Measurements from ENCODE around the gene DPP6.

The DPP6 gene

DNA sequence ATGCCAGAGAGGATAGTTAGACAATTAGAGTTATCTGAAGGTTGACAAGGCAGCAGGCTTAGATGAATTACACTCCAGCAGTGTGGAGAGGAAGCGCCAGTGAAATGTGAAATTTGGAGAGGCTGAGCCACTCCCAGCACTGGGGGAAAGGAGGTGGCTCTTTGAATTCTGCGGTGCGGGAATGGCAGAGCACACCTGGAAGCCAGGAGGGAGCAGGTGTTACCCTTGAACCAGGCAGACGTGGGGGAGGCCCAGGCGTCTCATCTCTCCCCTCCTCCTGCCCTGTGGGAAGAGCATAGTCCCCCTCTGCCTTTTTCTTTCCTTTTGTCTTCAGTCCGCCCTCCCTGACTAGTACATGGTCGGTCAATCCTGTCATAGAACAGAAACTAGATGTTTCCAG, 203.1 kb downstream of the DPP6 start:
- DNase-seq: no peak

DNA sequence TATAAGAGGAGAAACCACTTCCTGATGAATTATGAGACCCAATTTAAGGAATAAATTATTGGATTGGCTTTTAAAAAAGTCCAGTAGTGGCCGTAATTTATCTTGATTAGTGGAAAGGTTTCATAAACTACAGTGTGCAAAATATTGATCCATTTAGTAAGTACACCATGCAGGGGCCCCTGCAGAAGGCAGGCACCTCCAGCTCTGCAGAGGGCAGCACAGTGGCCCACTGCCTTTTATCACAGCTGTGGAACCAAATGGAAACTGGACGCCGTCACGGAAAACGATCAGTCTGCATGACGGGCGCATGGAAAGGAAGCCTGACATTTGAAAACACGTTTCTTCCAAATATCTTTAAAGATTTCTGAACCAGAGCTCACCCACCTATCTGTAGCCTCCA, 204.0 kb downstream of the DPP6 start:
- DNase-seq: no peak

DNA sequence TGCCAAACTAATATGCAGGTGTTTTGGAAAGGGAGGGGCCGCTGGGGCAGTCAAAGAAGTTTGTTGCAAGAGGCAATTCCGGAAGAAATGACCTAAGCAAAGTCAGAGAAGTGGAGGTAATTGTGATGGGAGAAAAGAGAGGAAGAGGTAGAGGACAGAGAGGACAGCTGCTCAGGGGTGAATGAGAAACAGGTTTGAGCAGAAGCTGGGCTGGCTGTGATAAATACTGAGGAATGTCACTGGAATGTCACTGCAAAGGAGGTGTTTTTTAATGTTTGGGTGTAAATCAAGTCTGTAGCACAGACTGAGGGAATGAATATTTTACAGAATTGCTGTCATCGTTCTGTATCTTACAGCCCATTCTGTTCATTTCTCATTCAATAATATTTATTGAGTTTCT, 207.2 kb downstream of the DPP6 start:
- DNase-seq: no peak

DNA sequence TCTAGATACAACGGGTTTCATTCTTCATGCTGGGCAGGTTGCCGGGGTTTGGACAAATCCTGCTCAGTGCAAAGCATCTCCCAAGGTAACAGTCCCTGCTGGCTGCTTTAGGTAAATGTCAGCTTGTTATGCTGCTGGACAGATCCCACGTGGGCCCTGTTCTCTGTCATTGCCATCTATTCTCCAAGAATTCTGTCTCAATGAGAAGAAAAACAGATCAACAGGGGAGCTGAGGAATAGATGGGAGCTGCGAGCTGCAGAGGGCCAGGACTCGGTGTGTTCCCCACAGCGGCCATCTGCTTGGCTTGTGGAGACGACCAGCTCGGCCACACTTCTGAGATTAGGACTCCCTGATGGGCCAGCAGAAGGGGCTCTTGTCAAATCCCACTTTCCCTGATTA, 235.2 kb downstream of the DPP6 start:
- DNase-seq: no peak

DNA sequence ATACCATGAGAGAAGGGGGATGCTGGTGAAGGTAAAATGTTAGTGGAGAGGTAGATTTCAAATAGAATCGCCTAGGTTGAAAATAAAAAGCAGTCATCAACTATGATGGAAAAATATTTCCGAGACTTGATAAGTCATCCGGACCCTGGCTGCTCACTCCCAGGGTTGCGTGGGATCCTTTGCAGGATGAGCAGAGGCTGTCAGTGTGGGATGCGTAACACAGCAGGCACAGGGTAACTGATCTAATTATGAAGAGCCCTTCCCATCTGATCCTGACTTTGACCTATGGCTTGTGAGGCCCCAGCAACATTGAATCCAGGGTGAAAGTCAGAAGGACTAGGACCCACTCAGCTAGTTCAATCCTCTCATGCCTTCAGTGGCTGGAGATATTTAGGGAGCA, 236.9 kb downstream of the DPP6 start:
- no peak for DNase-seq

DNA sequence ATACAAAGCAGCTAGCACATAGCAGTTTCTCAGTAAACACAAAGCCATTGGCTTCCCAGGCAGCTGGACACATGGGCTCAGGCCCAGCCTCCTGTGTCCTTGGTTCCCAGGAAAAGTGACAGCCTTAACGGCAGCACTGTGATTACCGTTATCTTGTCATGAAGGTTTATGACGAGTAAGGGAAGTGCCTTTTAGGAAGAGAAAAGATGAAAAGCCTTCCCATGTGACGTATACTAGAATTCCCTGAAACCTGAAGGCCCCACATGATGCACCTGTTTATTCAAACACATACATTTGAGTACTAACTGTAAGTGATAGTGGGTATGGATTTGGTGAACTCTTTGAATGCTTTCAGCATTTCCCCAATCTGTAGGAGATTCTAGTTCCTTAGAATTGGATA, 244.2 kb downstream of the DPP6 start:
- DNase-seq: no peak

DNA sequence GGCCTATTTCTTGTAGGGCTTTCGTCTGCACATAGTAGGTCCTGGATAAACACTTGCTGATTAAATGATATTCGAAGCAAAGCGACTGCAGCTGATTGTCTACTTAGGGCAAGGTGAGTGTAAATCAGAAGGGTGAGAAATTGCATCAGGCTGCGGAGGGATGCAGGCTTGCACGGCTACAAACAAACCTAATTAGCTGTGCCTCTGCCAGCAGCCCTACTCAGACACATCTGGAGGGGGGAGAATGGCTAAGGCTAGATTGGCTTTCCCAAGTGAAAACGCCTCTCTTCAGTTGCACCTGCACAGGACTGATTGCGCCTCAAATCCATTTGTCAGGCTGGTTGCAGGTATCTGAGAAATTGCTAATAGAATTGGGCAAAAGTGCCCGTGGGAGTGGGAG, 247.5 kb downstream of the DPP6 start:
- no peak for DNase-seq

DNA sequence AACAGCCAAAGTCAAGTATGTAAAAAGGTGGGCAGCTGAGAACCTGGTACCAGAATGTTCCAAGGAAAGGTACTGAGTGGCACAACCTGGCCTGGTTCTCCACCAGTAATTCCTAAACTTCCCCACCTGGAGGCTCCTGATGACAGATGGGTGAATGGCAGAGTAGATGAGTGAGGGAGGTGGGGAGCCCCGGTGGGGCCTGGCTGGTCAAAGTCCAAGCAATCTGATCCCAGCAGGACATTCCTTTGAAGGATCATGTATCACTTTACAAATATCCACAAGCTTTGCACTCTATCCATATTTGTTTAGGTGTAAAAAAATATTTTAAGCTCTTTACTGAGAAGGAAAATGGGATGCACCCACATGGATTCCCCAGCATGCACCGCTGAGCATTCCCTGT, 250.2 kb downstream of the DPP6 start:
- DNase-seq: no peak

DNA sequence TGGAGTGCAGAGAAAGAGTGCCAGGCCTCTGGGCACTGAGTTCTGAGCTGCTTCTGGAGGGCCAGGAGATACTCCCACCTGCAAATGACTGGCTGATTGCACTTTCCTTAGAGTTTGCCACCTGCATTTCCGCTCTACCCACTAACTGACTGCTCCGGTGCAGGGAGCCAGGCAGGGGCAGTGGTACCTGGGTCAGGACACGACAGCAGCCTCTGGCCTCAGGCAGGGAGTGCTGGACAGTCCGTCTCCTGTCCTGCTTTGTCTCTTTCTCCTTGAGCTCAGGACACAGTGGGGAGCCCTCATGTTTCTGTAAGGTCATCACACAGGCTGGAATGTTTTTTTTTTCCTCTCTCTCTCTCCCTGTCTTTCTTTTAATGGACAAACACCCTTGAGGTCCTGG, 252.0 kb downstream of the DPP6 start:
- DNase-seq: no peak

DNA sequence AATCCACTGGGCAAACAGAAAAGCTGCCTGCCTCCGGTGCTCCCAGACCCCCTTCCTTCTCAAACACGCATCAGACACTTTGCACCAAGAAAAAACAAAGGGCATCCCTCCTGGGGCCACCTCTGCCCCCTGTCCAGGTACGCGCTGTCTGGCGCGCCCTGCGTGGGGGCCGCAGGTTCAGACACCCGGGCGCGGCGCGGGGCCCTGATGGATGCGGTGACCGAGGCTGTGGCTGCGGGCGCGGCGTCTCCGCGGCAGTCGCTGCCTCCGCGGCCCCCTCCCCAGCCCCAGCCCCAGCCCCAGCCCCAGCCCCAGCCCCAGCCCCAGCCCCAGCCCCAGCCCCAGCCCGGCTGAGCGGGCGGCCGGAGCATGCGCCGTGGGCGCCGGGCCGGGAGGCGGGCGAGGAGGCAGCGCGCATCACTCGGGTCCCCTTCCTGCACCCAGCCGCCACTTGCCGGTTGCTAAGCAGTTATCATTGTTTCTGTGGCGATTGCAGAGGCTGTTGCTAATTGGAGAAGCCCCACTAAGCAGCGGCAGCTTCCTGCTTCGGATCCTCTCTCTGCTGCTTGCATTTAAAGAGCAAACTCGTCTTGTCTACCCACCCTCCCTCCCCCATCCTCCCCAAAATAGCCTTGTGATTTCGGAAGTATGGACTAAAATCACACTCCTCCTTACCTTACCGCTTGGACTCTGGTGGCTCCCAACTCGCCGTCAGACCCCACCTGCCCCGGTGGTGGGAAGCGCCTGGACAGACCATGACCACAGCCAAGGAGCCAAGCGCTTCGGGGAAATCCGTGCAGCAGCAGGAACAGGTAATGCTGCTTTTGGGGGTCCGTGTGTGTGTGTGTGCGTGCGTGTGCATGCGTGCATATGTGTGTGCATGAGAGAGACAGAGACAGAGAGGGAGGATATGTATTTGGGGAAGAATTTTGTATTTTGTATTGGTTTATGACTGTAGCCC, 252.8 kb downstream of the DPP6 start:
- no peak for DNase-seq

DNA sequence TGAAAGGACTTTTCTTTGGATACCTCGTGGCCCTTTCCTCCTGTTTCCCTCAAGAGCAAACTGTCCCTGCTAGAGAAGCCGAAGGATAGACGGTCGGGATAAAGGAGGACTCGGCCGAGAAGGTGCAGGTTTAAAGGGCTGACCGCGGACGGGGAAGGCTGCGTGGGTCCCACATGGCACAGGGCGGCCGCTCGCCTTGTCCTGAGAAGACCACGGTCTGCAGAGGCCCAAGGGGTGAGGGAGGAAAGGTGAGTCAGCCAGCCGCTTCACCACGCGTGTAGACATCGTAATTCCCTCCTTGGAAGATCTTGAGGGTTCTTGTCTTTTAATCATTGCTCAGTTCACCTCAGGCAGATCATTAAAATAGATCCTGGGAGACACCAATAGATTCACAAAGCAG, 253.8 kb downstream of the DPP6 start:
- no peak for DNase-seq

DNA sequence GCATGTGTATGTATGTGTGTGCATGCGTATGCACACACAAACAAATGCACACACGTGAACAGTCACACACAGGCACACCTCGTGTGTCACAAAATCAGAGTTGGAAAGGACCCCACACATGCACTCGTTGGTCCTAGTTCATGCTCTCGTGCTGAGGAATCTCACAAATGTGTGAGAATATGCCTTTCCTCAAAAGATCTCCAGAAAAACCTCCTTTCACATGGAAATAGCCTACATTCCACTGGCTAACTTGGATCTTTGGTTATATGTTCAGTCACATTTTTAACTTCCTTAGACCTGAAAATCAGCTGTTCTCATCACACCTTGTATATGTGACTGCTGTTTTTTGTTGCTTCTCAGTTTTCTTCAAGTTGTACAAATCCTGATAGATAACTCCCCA, 256.7 kb downstream of the DPP6 start:
- DNase-seq: no peak

DNA sequence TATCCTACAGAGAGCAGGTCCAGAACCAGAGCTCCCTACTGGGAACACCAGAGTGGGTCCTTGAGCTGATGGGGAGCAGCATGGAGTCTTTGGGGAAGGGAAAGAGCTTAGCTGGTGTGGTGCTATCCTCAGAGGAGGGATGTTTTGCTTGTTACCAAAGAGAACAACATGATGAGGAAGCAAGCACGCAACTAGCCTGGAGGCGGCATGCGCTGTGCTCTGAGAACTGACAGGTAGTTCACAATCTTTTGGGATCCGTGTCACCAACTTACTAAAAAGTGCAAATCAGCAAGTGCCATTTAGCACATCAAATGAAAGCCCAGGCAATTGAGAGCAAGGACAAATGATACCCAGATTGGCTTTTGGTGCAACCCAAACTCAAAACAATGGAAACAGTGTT, 257.9 kb downstream of the DPP6 start:
- DNase-seq: no peak

DNA sequence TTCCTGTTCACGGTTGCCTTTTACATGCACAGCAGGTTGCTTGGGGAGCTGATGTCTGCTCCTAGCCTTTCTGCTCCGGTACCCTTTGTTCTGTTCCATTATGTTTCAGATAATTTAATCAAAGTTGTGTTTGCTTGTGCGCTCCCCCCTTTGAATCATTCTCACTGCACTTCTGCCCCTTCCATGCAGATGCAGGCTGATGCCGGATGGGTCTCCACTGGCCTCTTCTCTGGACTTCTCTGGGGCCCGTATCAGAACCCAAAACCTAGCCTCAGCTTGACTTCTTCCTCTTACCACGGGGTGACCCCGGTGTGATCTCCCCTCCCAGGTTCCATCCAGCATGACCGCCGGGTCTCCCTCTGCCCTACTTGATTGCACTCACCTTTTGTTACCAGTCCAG, 272.0 kb downstream of the DPP6 start:
- DNase-seq: no peak

DNA sequence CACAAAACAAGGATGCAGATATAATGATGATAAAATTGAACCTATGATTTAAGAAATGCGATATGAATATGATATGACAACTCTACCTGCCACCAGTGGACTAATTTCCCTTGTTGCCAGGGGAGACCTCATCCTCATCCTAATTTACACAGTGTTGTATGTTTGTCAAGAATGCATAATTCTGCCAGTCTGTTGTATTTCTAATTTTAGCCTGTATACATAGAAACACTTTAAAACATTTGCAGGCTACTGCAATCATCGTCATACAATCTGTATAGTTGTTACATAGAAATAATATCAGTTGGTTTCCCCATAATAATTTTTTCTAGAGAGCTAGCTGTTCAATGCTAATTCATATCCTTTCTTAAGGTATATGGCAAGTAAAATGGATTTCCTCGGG, 274.2 kb downstream of the DPP6 start:
- no peak for DNase-seq

DNA sequence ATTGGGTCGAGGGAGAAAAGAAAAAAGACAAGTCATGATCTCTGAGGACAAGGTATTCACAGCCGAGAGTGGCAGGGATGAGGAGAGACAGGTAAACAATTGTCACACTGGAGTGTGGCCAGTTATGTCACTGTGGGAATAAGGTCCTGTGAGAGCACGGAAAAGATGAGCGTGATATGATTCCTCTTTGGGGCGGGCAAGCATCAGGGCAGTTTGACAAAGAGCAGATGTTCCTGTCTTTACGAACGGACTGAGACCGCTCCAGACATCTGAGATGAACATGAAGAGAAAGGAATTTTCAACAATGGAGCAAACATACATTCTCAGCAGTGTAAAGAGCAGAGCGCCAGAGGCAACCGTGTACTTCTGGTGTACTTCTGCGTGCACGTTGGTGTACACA, 278.1 kb downstream of the DPP6 start:
- DNase-seq: no peak

DNA sequence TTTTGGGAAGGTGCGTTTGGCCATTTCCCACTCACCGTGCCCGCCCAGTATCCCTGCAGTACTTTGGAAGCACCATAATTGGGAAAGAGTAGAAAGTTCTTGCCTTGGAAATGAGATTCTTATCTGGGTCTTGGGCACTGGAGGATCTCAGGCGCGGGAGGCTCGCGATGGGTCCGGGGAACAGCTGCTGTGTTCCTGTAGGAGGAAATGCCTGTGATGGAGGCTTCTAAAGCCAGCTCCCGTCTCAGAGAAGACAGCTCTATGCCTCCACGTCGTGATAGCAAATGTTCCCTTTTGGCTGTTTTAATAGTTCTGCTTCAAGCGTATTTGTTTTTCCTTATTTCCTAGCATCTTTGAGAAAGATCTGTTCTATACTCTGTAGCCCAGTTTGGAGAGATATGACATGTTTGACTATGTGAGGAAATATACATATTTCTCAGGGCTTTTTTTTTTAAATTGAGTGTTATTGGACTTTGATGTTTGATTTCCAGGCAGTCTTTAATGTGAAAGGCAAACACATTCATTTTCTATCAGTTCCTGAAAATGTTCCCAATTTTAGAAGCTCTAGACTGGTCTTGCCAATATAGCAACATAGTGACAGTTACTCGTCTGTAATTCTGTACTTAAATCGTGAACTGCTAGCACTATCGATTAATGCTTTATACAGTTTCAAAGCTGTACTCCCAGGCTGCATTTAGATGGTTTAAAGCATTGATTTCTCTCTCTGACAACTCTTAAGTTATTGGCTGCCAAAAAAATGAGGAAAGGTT, 280.8 kb downstream of the DPP6 start:
- no peak for DNase-seq

DNA sequence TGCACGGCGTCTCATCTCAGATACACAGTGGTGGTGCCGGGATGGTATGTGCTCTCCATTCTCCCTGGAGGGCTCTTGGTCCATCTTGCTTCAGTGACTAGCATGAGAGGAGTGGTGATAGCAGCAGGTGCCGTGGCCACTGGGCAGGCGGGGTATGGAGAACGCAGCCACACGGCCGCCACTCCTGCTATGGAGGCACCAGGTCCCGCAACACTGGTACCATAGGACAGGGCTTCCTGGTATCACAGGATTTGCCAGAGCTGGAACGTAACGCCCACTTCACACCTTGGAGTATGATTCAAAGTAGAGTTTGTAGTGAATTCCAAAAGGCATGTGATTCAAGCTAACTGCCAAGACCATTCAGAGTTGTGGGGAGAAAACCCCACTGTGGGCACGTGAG, 284.1 kb downstream of the DPP6 start:
- no peak for DNase-seq

DNA sequence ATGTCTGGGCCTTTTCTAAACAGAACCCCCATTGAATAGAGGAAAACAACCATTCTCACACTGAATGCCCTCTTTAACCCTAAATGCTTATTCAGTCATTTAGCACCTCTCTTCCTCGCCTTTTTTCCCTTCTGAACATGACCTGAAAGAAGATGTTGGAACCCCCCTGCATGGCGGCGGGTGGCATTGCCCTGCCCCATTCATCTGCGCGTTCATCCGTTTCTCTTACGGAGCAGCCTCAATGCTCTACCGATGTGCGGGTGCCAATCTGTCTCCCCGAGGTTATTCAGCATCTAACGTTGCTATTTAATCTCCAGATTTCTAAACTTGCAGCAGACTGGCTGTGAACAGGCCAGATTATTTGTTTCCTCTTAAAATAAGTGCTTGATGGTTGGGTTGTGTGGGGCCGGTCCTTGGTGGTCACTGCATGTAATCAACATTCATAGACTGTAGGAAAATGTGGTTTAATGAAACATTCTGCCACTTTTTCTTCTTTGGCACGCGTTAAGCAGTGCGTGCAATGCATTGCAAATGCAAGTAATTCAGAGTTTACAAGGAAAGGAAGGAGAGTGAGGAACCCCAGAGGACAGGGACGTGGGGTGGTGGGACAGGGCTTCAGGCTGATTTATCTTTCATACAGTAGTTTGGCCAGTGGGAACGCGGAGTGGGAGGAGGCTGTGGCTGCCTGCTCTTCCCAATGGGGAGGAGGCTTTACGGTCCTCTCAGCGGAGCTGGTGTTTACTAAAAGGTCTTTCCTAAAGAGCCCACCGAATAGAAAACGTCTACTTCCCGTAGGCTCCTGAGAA, 286.7 kb downstream of the DPP6 start:
- no peak for DNase-seq

DNA sequence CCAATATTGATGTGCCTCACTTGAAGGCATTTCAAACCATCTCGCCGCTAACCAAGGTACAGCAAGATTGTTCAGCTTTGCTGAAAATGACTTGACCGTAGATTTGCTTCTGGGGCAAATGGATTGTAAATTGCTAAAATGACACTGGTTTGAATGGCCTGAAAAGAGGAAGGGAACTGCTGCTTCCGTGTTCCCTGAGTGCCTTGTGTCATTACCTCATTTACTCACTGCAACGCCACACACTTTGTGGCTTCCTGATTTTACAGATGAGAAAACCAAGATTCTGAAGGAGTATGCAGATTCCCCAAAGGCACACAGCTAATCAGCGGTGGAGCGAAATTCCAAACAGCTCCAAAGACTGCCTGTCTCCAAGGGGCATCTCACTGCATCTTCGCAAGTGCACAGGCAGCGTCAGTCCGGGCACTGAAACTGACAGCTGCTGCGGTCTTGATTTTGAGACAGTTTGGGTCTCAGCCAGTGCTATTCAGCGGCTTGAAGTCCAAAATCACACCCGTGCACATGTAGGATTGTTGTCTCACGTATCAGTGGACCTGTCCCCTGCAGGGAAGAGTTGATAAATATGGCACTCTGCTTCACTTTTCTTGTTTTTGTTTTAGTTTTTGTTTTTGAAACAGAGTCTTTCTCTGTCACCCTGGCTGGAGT, 290.9 kb downstream of the DPP6 start:
- DNase-seq: no peak

DNA sequence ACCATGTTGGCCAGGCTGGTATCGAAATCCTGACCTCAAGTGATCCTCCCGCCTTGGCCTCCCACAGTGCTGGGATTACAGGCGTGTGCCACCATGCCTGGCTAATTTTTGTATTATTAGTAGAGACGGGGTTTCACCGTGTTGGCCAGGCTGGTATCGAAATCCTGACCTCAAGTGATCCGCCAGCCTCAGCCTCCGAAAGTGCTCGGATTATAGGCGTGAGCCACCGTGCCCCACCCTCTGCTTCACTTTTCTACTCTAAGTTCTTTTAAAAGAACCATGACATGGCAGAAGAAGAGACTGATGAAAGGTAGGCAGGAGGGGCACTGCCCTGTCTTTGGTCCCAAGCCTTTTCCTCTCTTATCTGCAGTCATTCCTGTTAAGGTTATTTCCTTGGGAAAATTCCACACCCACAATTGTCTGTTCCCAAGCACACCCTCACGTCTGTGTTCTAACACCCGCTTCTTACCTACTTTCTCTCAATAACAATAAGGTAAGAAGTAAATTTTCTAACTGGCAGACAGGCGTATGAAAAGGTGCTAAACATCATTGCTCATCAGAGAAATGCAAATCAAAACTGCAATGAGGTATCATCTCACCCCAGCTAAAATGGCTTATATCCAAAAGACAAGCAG, 291.7 kb downstream of the DPP6 start:
- DNase-seq: no peak

DNA sequence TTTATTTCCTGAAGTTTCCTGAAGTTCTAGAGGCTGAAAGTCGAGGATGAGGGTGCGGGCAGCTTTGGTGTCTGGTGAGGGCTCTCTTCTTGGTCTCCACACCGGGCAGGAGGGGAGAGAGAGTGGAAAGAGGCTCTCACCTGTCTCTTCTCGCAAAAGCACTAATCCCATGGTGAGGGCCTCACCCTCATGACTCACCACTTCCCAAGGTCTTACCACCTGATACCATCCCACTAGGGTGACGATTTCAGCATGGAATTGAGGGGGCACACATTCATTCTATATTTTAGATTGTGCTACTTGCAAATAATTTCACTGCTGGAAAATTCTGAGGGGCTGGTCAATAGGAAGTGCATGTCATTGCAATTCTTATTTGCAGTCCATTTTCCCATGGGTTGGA, 292.9 kb downstream of the DPP6 start:
- DNase-seq: no peak

Measured in amniotic stem cell (primary cell).